Activated CD4-positive, CD25-positive, alpha-beta regulatory T cell treated with anti-CD3 and anti-CD28 coated beads, Interleukin-2, amount 50 U/mL, for 72 hours (primary cell): ENCODE results near the gene CCDC136.

Source experiments
- DNase-seq: peaks from one replicate; pipeline ENCODE4 v3.0.0; 2021

The CCDC136 gene

DNA sequence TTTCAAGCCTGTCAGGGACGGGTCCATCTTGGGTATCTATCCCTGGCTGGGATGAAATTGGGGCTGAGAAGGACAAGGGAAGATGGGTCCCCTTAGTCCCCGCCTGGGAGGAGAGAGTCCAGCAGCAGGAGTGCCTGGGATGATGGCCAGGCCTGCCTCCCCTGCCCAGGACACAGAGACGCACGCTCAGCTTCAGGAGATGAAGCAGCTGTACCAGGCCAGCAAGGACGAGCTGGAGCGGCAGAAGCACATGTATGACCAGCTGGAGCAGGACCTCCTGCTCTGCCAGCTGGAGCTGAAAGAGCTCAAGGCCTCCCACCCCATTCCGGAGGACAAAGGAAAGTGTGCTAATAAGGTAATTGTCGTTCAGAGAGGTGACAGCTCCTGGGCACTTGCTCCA lies 15.4 kb downstream of the CCDC136 start:
- DNase-seq, result no peak

DNA sequence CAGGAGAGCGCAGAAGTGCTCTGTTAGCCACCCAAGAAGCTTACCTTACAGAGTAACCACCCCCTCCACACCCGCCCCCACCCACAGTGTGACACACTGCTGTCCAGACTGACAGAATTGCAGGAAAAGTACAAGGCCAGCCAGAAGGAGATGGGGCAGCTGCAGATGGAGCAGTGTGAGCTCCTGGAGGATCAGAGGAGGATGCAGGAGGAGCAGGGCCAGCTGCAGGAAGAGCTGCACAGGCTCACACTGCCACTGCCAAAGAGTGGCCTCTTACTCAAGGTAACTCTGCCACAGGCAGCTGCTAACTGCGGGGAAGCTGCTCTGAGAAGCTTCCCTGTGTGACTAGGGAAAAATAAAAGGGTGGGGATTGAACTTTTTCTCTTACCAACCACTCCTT lies 17.6 kb downstream of the CCDC136 start:
- DNase-seq, result no peak

DNA sequence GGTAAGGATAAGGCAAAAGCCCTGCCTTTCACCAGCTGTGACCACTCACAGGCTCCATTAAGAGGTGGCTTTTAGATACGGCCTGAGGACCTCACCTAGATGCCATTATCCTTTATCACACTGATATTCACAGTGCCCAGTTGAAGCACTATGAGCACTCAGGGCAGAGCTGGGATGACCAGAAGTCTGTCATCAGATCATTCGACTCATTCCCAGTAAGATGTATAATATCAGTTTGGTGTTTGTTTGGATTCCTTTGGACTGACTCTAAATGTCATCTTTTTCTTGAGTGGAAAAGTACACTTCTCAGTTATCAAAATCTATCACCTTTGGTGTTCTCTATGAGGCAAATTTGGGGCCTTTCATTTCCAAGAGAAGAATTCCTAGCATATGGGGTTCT lies 18.7 kb downstream of the CCDC136 start:
- no peak for DNase-seq

- no peak for DNase-seq
Observed at GRCh38 chr7:128810997-128811396, 19.2 kb downstream of the CCDC136 start.

DNA sequence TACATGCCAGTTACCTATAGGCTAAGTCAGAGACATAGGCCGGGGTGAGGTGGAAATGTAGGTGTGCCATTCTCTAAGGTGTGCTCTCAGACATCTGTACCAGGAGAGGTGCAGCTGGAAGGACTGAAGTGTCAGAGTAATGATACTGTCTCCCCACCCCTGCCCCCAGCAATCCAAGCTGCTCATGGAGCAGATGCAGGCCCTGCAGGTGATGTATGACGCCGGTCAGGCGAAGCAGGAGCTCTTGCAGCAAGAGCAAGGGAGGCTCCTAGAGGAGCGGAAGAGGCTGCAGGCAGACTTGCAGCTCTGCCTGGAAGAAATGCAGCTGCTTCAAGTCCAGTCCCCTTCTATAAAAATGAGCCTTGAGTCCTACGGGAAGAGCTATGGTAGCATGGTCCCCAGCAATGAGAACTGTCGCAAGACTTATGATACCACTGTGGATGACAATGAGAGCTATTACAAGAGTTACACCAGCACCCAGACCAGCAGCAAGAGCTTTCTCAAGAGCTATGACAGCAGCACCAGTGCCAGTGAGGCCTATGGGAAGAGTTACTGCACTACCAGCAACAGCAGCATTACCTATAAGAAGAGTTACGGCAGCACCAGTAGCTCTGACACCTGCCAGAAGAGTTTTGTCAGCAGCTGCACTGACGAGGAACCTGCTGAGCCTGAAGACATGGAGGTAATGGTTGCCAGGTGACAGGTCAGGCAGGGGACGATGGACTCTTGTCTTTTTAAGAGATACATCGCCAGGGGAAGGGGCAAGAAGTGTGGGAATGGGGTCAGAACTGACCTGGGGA lies 20.1 kb downstream of the CCDC136 start:
- no peak for DNase-seq

GRCh38 chr7:128812514-128813168 lies 20.9 kb downstream of the CCDC136 start:
- DNase-seq, result no peak

DNA sequence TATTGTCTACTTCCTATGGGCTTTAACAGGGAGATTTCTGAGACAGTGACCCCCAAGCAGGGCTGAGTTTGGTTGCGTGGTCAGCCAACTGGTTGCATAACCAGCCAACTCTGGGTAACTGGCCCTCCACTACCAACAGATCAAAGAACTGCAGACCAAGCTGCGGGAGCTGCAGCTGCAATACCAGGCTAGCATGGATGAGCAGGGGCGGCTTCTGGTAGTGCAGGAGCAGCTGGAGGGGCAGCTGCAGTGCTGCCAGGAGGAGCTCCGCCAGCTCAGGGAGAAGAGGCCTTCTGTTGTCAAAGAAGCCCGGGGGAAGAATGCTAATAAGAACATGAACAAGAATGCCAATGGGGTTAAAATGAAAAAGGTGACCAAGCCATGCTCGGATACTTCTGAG lies 22.7 kb downstream of the CCDC136 start:
- DNase-seq, result no peak

GRCh38 chr7:128815289-128815942 lies 23.6 kb downstream of the CCDC136 start:
- no peak for DNase-seq

- no peak for DNase-seq
Observed at GRCh38 chr7:128818694-128819093, 26.9 kb downstream of the CCDC136 start.

DNA sequence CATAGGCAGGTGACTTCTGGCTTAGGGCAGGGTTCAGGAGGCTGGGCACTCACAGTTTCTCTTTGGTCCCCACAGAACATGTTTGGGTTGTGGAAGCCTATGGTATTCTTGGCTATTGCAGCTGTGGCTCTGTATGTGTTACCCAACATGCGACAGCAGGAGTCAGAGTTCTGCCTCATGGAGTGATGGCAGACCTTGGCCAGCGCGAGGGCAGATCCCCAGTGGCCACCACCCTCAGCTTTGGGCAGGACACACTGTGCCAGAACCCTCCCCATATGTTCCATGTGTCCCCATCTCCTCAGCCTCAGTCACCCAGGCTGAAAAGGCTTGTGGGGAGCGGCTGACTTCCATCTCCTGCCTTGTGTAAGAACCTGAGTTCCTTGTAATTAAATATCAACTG lies 30.0 kb downstream of the CCDC136 start:
- no peak for DNase-seq

GRCh38 chr7:128826512-128826911 lies 34.7 kb downstream of the CCDC136 start:
- no peak for DNase-seq

- DNase-seq, result no peak
Observed at GRCh38 chr7:128826916-128827247, 35.1 kb downstream of the CCDC136 start.

DNA sequence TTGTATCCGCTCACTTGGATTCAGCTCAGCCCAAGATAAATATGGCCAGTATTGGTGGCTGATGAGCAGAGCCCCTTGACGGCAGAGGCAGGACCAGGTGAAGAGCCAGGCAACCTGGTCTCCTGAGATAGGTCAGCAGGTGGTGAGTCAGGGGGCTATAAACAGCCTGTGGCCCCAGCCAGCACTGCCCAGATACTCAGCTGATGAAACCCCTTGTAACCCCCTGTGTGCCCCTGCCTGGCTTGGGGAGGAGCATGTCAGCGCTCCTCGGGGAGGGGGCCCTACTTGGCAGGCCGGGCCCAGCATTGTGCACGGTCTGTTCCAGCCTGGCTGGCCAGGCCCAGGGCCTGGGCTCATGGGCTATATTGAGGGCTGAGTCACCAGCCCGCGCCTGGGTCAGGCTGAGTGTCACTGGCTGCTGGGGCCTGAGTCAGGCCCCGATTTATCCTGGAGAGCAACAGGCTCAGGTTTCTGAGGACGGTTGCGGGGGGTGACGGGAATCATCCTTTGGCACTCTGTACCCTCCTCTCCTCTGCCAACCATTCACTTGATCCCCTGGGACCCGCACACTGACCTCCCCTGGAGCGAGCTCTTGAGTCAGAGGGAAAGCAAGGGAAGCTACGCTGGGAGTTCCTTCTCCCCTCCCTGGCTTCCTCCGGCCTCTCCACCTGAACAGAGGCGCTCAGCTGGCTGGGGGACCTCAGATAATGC lies 35.6 kb downstream of the CCDC136 start:
- no peak for DNase-seq

GRCh38 chr7:128827971-128828711 lies 36.4 kb downstream of the CCDC136 start:
- no peak for DNase-seq

DNA sequence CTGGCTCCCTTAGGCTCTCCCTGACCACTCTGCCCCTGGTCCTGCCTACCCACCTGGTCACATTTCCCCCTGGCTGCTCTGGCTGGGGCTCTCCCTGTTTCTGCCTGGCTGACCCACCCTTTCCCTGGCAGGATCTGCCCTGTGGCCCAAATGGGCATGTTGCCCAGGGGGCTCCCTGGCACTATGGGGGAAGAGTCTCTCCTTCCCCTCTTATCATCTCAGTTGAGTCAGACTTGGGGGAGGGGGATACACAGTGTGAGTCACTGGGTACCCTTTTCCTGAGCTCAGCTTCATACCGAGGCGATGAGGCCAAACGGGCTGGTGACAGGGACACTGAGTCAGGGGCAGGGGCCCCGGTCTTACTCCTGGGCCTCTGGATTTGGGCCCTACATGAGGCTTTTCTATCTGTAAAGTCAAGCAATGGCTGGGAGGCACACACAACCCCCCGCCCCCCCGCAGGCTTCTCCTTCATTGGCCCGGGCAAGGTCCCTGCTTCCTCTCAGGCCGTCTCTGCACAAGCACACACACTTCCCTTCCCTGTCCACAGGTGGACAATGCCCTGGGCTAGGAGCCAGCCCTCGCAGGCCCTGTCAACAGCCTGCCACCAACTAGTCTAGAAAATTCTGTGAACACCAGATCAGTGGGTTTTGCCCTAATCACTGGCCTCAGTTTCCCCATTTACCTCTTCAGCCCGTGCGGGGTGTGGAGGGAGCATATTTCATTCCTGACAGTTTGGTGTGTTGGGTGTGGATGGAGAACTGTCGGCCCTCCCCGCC lies 37.8 kb downstream of the CCDC136 start:
- no peak for DNase-seq

DNA sequence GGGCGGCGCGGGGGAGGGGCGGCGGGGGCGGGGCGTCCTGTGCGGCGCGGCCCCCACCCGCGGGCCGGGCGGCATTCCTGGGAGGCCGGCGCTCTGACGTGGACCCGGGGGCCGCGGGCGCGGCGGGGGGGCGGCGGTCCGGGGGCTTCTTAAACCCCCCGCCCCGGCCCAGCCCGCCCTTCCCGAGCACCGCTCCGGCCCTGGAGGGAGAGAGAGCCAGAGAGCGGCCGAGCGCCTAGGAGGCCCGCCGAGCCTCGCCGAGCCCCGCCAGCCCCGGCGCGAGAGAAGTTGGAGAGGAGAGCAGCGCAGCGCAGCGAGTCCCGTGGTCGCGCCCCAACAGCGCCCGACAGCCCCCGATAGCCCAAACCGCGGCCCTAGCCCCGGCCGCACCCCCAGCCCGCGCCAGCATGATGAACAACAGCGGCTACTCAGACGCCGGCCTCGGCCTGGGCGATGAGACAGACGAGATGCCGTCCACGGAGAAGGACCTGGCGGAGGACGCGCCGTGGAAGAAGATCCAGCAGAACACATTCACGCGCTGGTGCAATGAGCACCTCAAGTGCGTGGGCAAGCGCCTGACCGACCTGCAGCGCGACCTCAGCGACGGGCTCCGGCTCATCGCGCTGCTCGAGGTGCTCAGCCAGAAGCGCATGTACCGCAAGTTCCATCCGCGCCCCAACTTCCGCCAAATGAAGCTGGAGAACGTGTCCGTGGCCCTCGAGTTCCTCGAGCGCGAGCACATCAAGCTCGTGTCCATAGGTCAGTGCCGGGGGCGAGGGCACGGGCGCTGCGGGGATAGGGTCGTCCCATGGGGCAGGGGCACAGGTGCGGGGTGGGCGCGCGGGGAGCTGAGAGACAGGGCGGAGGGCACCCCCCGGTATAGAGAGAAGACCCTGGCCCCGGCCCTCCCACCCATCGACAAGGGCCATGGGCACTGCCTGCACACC lies 38.7 kb downstream of the CCDC136 start, which contains the start of gene FLNC:
TSS of gene FLNC (plus strand) at position 176 of the 947 bp plus-strand sequence. CDS start at position 408, 232 bp downstream.
- DNase-seq, result no peak

GRCh38 chr7:128831178-128831993 lies 39.6 kb downstream of the CCDC136 start:
- DNase-seq, result no peak

DNA sequence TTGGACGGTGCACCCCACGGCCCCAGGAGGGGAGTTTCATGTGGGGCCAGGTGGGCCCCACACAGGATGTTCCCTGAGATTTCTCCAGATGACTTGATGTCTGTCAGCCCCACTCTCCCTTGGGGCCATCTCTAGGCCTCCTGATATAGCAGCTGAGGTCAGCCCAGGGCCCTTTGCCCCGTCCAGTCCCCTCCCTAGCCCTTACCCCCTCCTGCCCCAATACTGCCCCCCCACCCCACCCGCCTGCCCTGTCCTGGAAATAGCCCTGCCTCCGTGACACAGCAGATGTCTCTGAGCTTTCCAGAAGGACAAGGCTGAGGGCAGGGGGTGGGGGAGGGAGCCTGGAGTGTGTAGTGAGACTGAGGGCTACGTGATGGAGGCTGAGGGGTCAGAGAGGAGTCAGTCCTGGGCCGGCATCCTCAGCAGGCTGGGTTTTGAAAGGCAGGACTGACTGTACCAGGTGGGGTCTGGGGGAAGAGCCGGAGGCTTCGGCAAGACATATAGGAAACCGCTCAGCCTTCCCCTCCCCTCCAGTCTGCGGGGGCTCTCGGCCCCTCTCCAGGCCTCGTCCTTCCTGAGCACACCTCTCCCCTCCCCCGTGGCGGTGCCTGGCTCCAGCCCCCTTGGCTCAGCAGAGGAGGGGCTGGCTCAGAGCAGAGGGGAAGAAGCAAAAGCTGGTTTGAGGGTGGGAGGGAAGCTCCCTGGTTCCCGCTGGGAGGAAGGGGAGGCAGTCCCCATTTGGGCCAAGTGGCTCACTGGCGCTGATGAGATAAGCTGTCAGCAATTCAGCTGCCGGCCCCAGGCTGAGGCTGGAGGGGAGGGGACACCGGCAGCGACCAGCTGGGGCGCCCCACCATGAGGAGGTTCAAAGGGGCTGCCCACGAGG lies 40.5 kb downstream of the CCDC136 start:
- DNase-seq, result no peak

DNA sequence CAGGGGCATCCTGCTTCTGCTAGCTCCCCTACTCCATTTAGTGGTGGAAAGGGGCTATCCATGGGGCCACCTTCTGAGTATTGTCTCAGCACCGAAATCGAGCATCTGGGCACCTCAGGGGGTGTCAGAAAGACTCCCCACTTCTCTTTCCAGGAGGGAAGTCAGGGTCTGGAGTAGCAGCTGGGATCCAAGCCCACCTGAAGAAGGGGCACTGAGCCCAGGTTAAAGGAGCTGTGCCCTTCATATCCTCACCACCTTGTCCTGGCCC lies 41.0 kb downstream of the CCDC136 start:
- no peak for DNase-seq
